ENCODE results near the gene PEX7.
"Not testable (repeated sequence)": the region's sequence is repeated elsewhere in the genome, so short reads cannot be mapped to it uniquely, and the experiment has no call there.

Gene PEX7

GRCh38 chr6:136958168-136958567, 135.8 kb downstream of the PEX7 start:
- no peak for TF ChIP-seq EZH2phosphoT487 (IDR thresholded peaks at IDR 0.05; ENCODE audit: borderline replicate concordance)
- TF ChIP-seq CTCF (conservative IDR thresholded peaks at IDR 0.05; ENCODE audit: low read length) = no peak
- H3K9me2 ChIP-seq (replicated peaks; ENCODE audit: low read depth, low read length) = no peaks in the 10 kb centered on the region
- H3K4me1 ChIP-seq (ENCODE audit: insufficient read depth, low read length, poor library complexity, severe bottlenecking) = no peaks in the 10 kb centered on the region
- no peaks in the 10 kb centered on the region for H3F3A ChIP-seq (ENCODE audit: low read depth)
- H3K27me3 ChIP-seq (ENCODE audit: insufficient read depth, low read length, poor library complexity, severe bottlenecking) = peaks cover 5% of the 10 kb centered on the region
- H4K20me1 ChIP-seq (ENCODE audit: insufficient read depth, low read length, poor library complexity, severe bottlenecking) = no peaks in the 10 kb centered on the region
- no peak overlapping the region for H3K9ac ChIP-seq (ENCODE audit: low read depth, low read length, poor library complexity, severe bottlenecking)
- H3K36me3 ChIP-seq (ENCODE audit: insufficient read depth, low read length) = no peaks in the 10 kb centered on the region
- H3K9me3 ChIP-seq (ENCODE audit: insufficient read depth, low read depth, low read length) = no peaks in the 10 kb centered on the region
- H2AFZ ChIP-seq (ENCODE audit: low read length) = no peak overlapping the region
- H3K4me2 ChIP-seq (ENCODE audit: low read depth, low read length, poor library complexity, severe bottlenecking) = no peak overlapping the region
- H3K4me3 ChIP-seq (ENCODE audit: low read length, poor library complexity, severe bottlenecking) = no peak overlapping the region
- H3K79me2 ChIP-seq (ENCODE audit: insufficient read depth, low read length) = no peaks in the 10 kb centered on the region

- Histone ChIP-seq H3K4me1 (ENCODE audit: insufficient read depth, low read length, poor library complexity, severe bottlenecking) (no peaks in the 10 kb centered on the region), H3K4me2 (ENCODE audit: low read depth, low read length, poor library complexity, severe bottlenecking) (no peak overlapping the region), H3K9ac (ENCODE audit: low read depth, low read length, poor library complexity, severe bottlenecking) (no peak overlapping the region), H3F3A (ENCODE audit: low read depth) (no peaks in the 10 kb centered on the region), H3K9me2 (replicated peaks; ENCODE audit: low read depth, low read length) (no peaks in the 10 kb centered on the region), H3K4me3 (ENCODE audit: low read length, poor library complexity, severe bottlenecking) (no peak overlapping the region), H3K9me3 (ENCODE audit: insufficient read depth, low read depth, low read length) (no peaks in the 10 kb centered on the region), H4K20me1 (ENCODE audit: insufficient read depth, low read length, poor library complexity, severe bottlenecking) (no peaks in the 10 kb centered on the region), H3K27me3 (ENCODE audit: insufficient read depth, low read length, poor library complexity, severe bottlenecking) (peaks cover 5% of the 10 kb centered on the region), H3K36me3 (ENCODE audit: insufficient read depth, low read length) (no peaks in the 10 kb centered on the region), H3K79me2 (ENCODE audit: insufficient read depth, low read length) (no peaks in the 10 kb centered on the region), H2AFZ (ENCODE audit: low read length) (no peak overlapping the region)
- TF ChIP-seq EZH2phosphoT487 (IDR thresholded peaks at IDR 0.05; ENCODE audit: borderline replicate concordance) (no peak), CTCF (conservative IDR thresholded peaks at IDR 0.05; ENCODE audit: low read length) (no peak)
These were observed 137.1 kb downstream of the PEX7 start for GRCh38 chr6:136959471-136959891.

GRCh38 chr6:136959935-136960334, 137.5 kb downstream of the PEX7 start:
- not testable (repeated sequence) for H4K20me1 ChIP-seq (ENCODE audit: insufficient read depth, low read length, poor library complexity, severe bottlenecking); H3K4me3 ChIP-seq (ENCODE audit: low read length, poor library complexity, severe bottlenecking); H3K79me2 ChIP-seq (ENCODE audit: insufficient read depth, low read length); H3F3A ChIP-seq (ENCODE audit: low read depth); H3K9me3 ChIP-seq (ENCODE audit: insufficient read depth, low read depth, low read length); H3K27me3 ChIP-seq (ENCODE audit: insufficient read depth, low read length, poor library complexity, severe bottlenecking); H2AFZ ChIP-seq (ENCODE audit: low read length); H3K36me3 ChIP-seq (ENCODE audit: insufficient read depth, low read length); H3K9ac ChIP-seq (ENCODE audit: low read depth, low read length, poor library complexity, severe bottlenecking); H3K4me2 ChIP-seq (ENCODE audit: low read depth, low read length, poor library complexity, severe bottlenecking); H3K4me1 ChIP-seq (ENCODE audit: insufficient read depth, low read length, poor library complexity, severe bottlenecking); H3K9me2 ChIP-seq (replicated peaks; ENCODE audit: low read depth, low read length)

GRCh38 chr6:136960781-136961180, 138.4 kb downstream of the PEX7 start:
- H2AFZ ChIP-seq (ENCODE audit: low read length) = no peak overlapping the region
- H3K9me2 ChIP-seq (replicated peaks; ENCODE audit: low read depth, low read length) = no peaks in the 10 kb centered on the region
- H3F3A ChIP-seq (ENCODE audit: low read depth) = no peaks in the 10 kb centered on the region
- H3K4me2 ChIP-seq (ENCODE audit: low read depth, low read length, poor library complexity, severe bottlenecking) = no peak overlapping the region
- H3K9ac ChIP-seq (ENCODE audit: low read depth, low read length, poor library complexity, severe bottlenecking) = no peak overlapping the region
- no peaks in the 10 kb centered on the region for H3K27me3 ChIP-seq (ENCODE audit: insufficient read depth, low read length, poor library complexity, severe bottlenecking)
- H4K20me1 ChIP-seq (ENCODE audit: insufficient read depth, low read length, poor library complexity, severe bottlenecking) = no peaks in the 10 kb centered on the region
- no peaks in the 10 kb centered on the region for H3K4me1 ChIP-seq (ENCODE audit: insufficient read depth, low read length, poor library complexity, severe bottlenecking)
- no peaks in the 10 kb centered on the region for H3K36me3 ChIP-seq (ENCODE audit: insufficient read depth, low read length)
- no peaks in the 10 kb centered on the region for H3K9me3 ChIP-seq (ENCODE audit: insufficient read depth, low read depth, low read length)
- TF ChIP-seq EZH2phosphoT487 (IDR thresholded peaks at IDR 0.05; ENCODE audit: borderline replicate concordance) (no peak), CTCF (conservative IDR thresholded peaks at IDR 0.05; ENCODE audit: low read length) (no peak)
- no peak overlapping the region for H3K4me3 ChIP-seq (ENCODE audit: low read length, poor library complexity, severe bottlenecking)
- H3K79me2 ChIP-seq (ENCODE audit: insufficient read depth, low read length) = no peaks in the 10 kb centered on the region

All from Loucy (cell line).